NK-92 (cell line): ENCODE measurements around the gene APOC1.

Experiments
- DNase-seq: peaks from one replicate; lab custom pipeline; 2025; ENCODE audit not compliant: unreplicated experiment; lab: John Stamatoyannopoulos, UW

APOC1 gene

DNA sequence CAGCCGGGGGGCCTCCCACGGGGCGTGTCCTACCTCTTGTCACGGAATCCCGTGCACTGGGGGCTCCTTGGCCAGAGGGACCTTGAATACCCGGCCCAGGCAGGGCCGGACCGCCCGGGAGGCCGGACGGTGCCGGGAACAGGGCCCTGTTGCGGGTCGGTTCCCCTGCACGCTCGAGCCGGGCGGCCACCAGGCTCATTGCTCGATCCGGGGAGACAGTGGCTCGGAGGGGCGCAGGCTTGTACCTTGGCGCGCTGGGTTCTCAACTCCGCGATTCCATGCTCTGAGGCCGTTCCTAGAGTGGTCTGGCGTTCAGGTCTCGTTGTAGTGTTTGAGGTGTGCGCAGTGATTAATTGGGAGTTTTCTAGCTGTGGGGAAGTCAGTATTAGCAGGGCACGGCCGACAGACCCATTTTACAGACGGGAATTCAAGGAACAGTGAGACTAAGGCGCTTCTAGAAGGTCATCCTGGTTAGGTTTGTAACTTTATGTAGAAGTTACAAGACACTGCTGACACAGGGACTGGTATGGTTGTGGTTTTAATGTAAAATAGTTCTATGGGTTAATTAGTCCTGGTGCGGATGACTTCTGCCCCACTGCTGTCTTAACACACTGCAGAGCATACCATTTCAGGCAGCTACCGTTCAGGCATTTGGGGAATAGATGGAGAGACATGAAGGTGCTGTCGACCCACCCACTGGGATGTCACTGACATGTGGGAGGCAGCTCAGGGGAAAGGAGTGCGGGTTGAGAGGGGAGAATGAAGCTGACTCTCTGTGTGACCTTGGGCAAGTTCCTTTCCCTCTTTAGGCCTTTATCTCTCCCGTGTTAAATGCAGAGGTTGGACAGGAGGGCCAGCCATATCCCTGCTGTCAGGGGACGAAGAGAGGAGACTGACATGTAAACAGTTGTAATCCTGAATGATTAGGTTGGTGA is 41.4 kb downstream of the APOC1 start:
- no peak for DNase-seq

DNA sequence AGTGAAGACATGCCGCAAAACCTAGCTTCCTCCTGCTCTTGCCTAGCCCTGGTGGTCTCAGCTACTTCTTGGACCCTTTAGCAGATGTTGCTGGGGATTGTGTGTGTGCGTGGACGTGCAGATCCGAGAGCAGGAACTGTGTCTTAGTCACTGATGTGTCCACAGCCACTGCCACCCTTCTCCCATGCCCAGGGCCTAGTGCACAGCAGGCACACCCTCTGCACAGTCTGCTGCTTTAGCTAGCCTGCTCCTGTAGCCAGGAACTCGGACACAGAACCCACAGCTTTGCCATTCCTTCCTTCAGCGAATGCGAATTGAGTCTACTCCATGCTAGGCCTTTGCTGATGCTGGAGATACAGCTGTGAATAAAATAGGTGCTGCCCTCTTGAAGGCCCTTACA is 43.1 kb downstream of the APOC1 start:
- DNase-seq, result no peak

DNA sequence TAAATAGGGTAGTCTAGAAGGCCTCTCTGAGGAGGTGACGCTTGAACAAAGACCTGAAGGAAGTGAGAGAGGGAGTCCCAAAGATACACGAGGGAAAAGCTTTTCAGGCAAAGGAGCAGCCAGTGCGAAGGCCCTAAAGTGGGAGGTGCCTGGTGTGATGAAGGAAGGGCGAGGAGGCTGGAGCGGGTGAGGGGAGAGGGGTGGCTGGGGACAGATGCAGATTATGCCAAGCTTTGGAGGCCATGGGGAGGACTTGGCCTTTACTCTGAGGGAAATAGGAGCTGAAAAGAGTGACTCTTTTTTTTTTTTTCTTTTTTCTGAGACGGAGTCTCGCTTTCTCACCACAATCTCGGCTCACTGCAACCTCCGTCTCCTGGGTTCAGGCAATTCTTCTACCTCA is 43.7 kb downstream of the APOC1 start:
- DNase-seq, result no peak

DNA sequence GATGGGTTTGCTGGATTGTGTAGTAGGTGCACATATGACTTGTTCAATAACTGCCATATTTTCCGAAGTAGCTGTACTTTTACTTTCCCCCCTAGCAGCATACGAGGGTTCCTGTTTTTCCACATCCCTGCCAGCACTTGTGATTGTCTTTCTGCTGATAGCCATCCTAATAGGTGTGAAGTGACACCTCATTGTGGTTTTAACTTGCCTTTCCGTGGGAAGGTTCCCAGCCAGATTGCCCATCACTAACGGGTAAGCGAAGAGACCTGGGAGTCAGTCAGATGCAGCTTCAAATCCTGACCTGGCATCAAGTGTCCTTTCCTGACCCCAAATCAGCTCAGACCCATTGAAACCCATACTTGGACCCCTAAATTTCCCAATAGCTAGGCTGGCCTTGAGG is 45.3 kb downstream of the APOC1 start:
- no peak for DNase-seq

DNA sequence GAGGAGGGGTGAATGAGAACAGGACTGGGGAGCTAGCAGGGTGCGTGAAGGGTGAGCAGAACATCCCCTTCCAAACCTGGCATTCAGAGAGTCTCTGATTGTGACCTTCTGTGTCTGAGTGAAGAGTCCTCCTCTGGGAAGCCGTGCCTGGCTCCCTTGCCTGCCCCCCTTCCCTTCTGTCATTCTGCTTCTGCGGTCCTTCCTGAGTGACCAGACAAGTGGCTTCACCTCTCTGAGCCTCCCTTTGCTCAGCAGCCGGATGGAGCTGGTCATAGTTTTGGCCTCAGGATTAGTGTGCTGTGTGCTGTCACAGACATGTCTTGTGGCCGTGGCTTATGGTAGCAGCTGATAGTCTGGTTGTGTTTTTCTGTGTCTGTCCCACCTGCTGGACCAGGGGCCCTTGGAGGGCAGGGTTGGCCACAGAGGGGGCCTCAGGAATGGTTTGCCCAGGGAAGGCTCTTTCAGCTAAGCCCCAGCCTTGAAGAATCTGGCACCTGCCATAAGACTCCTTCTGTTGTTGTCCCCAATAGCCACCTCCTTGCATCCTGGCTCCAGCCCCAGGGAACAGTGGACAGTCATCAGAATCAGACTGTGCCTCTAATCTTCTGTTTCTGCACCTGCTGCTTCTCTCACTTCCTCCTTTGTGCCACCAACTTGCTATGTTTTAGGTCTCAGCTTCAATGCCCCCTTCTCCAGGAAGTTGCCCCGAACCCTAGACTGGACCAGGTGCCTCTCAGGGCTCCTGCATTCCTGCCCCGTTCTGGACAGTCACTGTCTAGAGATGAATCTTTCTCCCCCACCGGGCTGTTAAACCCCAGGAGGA is 46.7 kb downstream of the APOC1 start:
- no peak for DNase-seq

DNA sequence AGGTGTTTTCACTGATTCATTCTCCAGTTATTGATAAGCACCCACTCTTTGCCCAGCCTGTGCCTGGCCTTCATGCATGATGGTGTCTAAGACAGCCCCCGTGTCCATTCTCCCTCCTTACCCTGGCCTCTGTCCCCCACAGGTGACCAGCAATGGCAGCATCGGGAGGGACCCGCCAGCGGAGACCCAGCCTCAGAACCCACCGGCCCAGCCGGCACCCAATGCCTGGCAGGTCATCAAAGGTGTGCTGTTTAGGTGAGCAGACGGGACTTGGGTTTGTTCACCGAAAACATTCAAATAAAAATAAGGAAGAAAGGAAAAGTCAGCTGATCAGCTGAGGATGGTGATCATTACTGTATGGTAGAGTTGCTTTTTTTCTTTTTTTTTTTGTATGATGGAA is 47.4 kb downstream of the APOC1 start:
- DNase-seq, result no peak

GRCh38 chr19:44968118-44968517 is 53.7 kb downstream of the APOC1 start:
- DNase-seq, result no peak

- no peak for DNase-seq
Measured at GRCh38 chr19:44968670-44969069, 54.3 kb downstream of the APOC1 start.
